HG03342 (cell line): ENCODE results near the gene FAM120AOS.
"Not testable (repeated sequence)": the region's sequence is repeated elsewhere in the genome, so short reads cannot be mapped to it uniquely, and the experiment has no call there.

Experiments
- ATAC-seq: cut with Tn5 transposase; IDR thresholded peaks from one replicate; pipeline ENCODE4 v1.9.1; 2021; ENCODE audit warnings: mild to moderate bottlenecking, moderate library complexity; ENCODE audit not compliant: unreplicated experiment

The FAM120AOS gene

GRCh38 chr9:93440896-93441580, 12.3 kb downstream of the FAM120AOS start:
- no peak for ATAC-seq

- not testable (repeated sequence) for ATAC-seq
Observed at GRCh38 chr9:93439301-93439700, 14.1 kb downstream of the FAM120AOS start.

- ATAC-seq, result no peak
Observed at GRCh38 chr9:93437996-93438395, 15.4 kb downstream of the FAM120AOS start.

GRCh38 chr9:93436655-93437407, 16.6 kb downstream of the FAM120AOS start:
- no peak for ATAC-seq

DNA sequence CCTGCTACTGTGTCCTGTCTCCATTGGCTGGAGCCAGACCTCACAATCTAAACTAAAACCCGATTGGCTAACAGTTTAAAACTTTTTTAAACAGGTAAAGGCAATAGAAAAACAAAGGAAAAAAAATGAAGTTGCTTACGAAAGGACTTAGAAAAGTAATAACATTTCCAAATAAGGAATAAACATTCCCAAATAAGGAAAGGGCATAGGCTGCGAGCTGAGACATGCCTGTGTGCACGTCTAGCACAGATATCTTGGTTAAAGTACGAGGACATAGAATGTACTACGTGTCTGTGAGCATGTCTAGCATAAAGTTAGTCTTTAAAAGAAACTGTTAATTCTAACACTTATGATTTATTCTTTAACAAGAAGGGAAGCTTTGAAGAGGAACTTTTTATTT, 17.2 kb downstream of the FAM120AOS start:
- no peak for ATAC-seq

GRCh38 chr9:93435386-93435785, 18.0 kb downstream of the FAM120AOS start:
- no peak for ATAC-seq

GRCh38 chr9:93434056-93434455, 19.3 kb downstream of the FAM120AOS start:
- ATAC-seq, result no peak

DNA sequence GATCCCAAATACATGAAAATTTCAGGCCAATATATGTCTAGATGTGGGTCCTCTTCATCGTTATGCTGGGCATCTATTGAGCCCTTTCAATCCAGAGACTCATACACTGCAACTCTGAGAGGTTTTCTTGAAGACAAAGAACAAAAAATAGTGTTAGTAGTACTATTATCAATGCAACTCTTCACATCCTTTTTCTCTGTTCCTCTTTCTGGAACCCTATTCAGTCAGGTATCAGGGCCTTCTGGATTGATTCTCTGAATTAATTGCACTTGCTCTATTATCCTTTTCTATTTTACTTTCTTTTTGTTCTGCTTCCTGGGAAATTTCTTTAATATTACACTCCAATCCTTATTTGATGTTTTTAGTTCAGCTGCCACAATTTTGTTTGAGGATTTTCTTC, 20.4 kb downstream of the FAM120AOS start:
- ATAC-seq, result no peak

GRCh38 chr9:93431539-93432105, 21.8 kb downstream of the FAM120AOS start:
- no peak for ATAC-seq

- no peak for ATAC-seq
Observed at GRCh38 chr9:93427655-93428379, 25.6 kb downstream of the FAM120AOS start.

DNA sequence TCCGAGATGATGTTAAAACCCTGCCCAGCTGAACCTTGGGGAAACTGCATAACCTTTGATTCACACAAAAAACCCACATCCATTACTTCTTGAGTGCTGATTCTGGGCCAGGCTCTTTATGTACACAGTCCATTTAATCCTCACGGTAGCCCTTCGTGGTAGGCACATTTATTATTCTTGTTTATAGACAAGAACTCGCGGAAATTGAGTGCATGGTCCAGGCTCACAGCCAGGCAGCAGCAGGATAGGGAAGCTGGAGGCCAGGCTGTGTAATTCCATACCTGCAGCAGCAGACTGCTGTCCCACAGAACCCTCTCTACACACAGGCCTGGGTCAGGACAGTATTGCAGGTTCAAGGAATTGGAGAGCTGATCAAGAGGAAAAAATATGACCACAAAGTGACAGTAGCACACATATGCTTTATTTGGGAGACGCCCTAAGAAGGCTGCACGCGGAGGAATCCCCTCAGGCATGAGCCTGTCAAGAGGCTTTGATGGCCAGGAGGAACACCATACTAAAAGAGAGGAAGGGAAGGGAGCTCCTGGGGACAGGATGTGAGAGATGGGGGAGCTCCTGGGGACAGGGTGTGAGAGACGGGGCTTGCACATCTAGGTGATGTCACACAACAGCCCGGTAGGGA, 30.3 kb downstream of the FAM120AOS start:
- ATAC-seq, result no peak

- ATAC-seq, result no peak
Observed at GRCh38 chr9:93419023-93419422, 34.4 kb downstream of the FAM120AOS start.

DNA sequence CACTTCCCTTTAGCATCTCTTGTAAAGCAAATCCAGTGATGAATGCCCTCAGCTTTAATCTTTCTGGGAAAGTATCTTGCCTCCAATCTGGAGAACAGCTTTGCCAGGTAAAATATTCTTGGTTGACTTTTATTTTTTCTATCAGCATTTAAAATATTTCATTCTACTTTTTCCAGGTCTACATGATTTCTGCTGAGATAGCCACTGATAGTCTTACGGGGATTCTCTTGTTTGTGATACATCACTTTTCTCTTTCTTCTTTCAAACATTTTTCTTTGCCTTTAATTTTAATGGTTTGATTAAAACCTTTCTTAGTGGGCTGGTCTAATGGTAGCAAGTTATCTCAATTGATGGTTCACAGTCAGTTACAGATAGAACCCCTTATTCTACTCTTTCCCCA, 35.8 kb downstream of the FAM120AOS start:
- ATAC-seq, result no peak

GRCh38 chr9:93416530-93417235, 36.7 kb downstream of the FAM120AOS start:
- no peak for ATAC-seq

- no peak for ATAC-seq
Observed at GRCh38 chr9:93415176-93415690, 38.1 kb downstream of the FAM120AOS start.

DNA sequence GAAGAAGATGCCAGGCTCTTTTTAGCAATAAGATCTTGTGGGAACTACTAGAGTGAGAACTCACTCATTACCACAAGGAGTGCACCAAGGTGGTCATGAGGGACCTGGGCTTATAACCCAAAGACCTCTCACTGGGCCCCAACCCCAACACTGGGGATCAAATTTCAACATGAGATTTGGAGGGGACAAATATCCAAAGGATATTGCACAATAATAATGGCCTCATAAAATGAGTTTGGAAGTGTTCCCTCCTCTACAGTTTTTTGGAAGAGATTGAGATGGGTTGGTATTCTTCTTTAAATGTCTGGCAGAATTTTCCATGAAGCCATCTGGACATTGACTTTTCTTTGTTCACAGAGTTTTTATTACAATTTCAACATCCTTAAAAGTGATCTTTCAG, 39.9 kb downstream of the FAM120AOS start:
- ATAC-seq, result no peak

- ATAC-seq, result no peak
Observed at GRCh38 chr9:93406371-93406770, 47.0 kb downstream of the FAM120AOS start.

DNA sequence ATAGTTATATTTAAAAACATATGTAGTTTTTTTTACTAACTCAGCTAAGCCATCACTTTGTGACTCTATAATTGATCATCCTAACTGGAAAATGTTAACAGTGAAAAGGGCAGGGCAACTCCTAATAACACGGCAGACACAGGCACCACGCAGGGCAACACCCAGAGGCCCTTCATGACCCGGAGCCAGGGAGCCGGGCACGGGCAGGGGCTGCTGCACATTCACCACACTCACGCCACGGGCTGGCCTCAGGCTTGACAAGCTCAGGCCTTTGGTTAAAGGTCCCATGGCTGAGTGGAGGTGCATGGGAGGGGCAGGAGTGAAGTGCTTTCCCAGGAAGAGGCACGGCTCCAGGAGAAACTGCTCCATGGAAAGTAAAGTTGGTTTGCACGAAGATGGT, 54.9 kb downstream of the FAM120AOS start:
- ATAC-seq, result no peak

- ATAC-seq, result no peak
Observed at GRCh38 chr9:93397661-93398373, 55.6 kb downstream of the FAM120AOS start.
